Measurements from ENCODE around the gene SPINK13. TPM values are rescaled to one million over a fixed set of nuclear protein-coding genes. Genes with fewer than 3 reads are reported as not detected.
A peak's percentile ranks its signal among the peaks of the same experiment; 100 is the strongest.
"Not testable (repeated sequence)": the region's sequence is repeated elsewhere in the genome, so short reads cannot be mapped to it uniquely, and the experiment has no call there.

SPINK13 gene, protein sequence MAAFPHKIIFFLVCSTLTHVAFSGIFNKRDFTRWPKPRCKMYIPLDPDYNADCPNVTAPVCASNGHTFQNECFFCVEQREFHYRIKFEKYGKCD
- total RNA-seq (ENCODE audit: insufficient read depth, low replicate concordance): not detected

- no peak for DNase-seq (ENCODE audit: low spot score)
Measured at GRCh38 chr5:148268566-148268965, at the start of gene SPINK13. SPINK13 (plus strand) TSS chr5:148268794; CDS start chr5:148270073, 1,279 bp downstream.

DNA sequence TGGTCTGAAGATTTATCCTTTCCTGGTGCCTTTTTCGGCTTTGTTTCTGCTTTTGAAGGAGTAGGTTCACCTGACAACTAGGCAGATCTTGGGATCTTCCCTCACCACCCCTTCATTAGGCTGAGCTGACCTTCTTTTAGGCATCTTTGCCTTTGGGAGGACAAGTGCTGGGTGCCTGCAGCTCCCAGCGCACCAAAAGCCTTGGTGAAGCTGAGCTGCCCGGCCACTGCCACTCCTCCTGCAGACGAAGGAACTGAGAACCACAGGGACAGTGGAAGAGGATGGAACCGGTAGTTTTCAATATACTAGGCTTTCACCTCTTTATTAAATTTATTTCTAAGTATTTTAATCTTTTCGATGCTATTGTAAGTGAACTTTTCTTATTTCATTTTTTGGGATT, 47.1 kb upstream of the SPINK13 start:
- DNase-seq (ENCODE audit: low spot score): no peak

DNA sequence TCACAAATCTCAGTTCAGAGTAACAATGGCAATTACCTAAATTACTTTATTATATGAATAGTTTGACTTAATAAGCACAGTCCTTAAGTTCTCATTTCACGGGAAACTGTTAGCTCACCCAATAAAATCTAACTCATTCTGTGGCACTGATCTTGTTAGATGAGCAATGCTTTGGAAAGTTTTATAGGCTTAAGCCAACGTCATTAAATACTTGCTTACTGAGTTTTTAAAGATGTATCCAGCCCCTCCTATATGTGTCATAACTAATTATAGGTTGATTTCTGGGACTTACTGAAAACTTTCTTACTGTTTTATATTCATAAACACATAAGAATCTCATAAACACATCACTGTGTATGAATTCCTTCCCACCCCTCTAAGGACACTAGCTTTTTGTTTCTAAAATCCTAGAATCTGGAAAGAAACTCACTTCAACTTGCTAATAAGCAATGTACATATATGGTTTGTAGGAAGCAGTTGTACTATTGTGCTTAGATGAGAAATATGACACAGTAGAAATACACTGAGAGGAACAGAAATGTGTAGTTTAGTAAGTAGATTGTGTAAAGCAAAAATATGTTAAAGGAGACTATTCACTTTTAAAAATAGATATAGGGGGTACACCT, 44.4 kb upstream of the SPINK13 start:
- DNase-seq (ENCODE audit: low spot score): no peak

DNA sequence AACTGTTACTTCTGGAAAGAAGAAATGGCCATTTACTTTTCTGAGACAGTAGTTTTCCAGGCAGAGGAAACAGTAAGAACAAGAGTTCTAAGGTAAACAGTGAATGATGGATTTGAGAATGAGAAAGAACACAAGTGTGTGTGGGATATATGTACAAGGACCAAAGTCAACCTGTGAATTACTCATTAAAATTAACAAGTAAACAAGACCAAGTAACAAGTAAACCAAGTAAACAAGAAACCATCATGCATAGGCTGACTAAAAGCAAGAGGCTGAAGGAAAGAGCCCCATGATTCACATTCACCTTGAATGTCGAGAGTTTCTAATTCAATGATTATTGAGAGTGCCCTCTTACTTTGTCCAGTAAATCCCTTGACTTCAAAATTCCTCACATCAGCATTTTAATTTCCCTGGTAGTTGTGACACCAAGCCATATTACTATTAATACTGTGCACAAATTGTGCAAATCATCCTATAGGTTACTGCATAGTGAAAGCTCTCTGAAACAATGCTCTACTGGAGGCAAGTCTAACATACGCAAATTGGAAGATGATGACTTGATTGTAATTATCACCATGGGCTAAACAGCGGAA, 40.1 kb upstream of the SPINK13 start:
- no peak for DNase-seq (ENCODE audit: low spot score)

DNA sequence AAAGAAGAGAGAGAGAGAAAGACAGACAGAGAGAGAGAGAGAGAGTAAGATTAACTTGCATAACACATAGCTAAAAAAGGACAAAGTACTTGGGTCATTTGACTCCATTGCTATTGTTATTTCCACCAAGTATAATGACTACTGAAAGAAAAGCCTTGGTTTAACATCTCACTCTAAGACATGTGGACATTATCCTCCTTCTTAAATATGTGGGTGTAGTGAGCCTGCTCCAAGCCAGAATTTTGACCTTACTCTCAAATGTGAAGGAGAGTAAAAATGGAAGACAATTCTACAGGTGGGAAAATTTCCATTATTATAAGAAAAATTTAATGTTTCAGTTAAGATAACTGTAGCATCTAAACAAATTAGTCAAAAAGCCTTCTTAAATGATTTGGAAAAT, 38.8 kb upstream of the SPINK13 start:
- no peak for DNase-seq (ENCODE audit: low spot score)

DNA sequence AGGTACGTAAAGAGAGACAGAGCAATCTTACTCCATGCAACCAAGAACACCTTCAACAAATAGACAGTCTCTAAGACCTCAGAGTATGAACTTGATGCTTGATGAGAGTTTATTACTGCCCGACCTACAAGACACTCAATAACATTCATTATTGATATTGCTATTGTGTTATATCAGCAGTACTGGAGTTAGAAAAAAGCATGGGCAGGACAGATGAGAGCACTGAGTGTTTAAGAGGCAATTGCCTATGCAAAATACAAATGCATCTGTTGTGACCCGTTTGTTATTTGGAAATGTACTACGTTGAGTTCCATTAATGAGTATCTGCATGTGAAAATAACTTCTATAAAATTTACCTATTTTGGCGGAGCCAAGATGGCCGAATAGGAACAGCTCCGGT, 38.4 kb upstream of the SPINK13 start:
- DNase-seq (ENCODE audit: low spot score): no peak

- peak; percentile 39 for DNase-seq (ENCODE audit: low spot score)
Measured at GRCh38 chr5:148237785-148238417, 30.7 kb upstream of the SPINK13 start.

- no peak for DNase-seq (ENCODE audit: low spot score)
Measured at GRCh38 chr5:148238418-148238794, 30.2 kb upstream of the SPINK13 start, which contains the start of gene MARCOL. MARCOL (plus strand) TSS chr5:148238525; CDS start chr5:148238598, 73 bp downstream.

GRCh38 chr5:148248894-148249293, 19.7 kb upstream of the SPINK13 start:
- no peak for DNase-seq (ENCODE audit: low spot score)

GRCh38 chr5:148255456-148255855, 13.1 kb upstream of the SPINK13 start:
- DNase-seq (ENCODE audit: low spot score): no peak

- DNase-seq (ENCODE audit: low spot score): no peak
Measured at GRCh38 chr5:148259288-148259687, 9.3 kb upstream of the SPINK13 start.

GRCh38 chr5:148261221-148261620, 7.4 kb upstream of the SPINK13 start:
- no peak for DNase-seq (ENCODE audit: low spot score)

- DNase-seq (ENCODE audit: low spot score): no peak
Measured at GRCh38 chr5:148267962-148268361, 632 bp upstream of the SPINK13 start.

DNA sequence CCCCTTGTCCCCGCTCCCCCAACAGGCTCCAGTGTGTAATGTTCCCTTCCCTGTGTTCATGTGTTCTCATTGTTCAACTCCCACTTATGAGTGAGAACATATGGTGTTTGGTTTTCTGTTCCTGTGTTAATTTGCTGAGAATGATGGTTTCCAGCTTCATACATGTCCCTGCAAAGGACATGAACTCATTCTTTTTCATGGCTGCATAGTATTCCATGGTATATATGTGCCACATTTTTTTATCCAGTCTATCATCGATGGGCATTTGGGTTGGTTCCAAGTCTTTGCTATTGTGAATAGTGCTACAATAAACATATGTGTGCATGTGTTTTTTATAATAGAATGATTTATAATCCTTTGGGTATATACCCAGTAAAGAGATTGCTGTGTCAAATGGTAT, 6.5 kb downstream of the SPINK13 start:
- DNase-seq (ENCODE audit: low spot score): not testable (repeated sequence)

DNA sequence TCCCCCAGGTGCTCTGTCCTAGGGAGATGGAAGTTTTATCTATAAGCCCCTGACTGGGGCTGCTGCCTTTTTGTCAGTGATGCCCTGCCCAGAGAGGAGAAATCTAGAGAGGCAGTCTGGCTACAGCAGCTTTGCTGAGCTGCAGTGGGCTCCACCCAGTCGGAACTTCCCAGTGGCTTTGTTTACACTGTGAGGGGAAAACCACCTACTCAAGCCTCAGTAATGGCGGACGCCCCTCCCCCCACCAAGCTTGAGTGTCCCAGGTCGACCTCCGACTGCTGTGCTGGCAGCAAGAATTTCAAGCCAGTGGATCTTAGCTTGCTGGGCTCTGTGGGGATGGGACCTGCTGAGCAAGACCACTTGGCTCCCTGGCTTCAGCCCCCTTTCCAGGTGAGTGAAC, 12.3 kb downstream of the SPINK13 start:
- not testable (repeated sequence) for DNase-seq (ENCODE audit: low spot score)

DNA sequence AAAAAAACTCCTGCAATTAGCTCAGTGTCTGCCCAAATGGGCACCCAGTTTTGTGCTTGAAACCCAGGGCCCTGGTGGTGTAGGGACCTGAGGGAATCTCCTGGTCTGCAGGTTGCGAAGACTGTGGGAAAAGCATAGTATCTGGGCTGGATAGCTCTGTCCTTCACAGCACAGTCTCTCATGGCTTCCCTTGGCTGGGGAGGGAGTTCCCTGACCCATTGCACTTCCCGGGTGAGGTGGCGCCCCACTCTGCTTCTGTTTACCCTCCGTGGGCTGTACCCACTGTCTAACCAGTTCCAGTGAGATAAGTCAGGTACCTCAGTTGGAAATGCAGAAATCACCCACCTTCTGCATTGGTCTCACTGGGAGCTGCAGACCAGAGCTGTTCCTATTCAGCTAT, 12.7 kb downstream of the SPINK13 start:
- DNase-seq (ENCODE audit: low spot score): not testable (repeated sequence)

- DNase-seq (ENCODE audit: low spot score): peak; percentile 2
Measured at GRCh38 chr5:148290271-148291195, 21.9 kb downstream of the SPINK13 start.

DNA sequence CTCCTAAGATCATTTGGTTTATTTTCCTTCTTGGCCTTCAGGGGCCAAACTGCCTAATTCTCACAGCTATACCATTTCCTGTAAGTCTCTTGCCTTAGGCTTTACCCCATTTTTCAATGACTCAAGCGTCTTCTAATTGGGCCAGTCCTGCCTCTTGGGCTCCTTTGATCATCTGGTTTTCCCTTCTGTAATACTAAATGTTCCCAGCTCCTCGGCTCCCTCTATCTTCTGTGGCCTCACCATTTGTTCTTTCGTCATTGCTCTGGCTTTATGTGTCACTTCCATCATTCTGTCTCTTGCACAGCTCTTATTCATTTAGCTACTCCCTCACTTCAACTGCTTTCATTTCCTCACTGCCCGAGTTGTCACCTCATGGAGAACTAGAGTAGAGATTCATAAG, 29.1 kb downstream of the SPINK13 start:
- DNase-seq (ENCODE audit: low spot score): no peak

DNA sequence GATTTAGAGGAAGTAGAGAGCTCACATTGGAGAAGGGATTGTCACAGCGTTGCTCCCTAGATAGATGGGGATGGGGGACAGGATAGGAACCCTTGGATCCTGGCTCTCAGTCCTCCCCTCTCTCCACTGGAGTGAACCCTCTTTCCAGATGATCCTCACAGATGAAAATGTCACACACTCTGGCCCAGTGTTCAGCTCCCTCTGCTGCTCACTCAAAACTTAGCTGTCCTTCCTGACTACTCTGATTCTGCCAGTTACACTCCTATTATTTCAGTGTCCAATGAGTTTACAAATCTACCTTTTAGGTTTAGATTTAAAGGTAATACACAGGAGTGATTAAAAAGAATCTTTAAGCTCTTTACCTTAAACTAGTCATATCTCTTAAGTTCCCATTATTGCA, 37.9 kb downstream of the SPINK13 start:
- no peak for DNase-seq (ENCODE audit: low spot score)

DNA sequence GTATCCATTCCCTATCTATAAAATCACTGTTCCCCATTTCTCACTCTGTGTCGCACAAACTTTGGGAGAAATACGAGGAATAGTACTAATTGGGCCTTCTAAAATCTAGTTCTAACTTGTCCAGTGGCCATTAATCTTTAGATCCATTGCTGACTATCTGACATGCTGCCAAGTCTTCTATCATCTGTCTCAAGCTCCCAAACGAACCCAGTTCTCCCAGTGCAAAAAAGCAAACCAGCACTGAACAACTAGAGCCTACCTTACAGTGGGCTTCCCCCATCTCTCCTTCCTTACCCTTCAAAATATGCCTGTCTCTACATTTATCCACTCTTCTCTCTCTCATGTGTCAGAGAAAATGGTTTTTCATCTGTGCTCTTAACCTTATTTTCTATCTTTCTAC, 40.4 kb downstream of the SPINK13 start:
- no peak for DNase-seq (ENCODE audit: low spot score)

GRCh38 chr5:148309746-148310145, 41.2 kb downstream of the SPINK13 start:
- no peak for DNase-seq (ENCODE audit: low spot score)

- no peak for DNase-seq (ENCODE audit: low spot score)
Measured at GRCh38 chr5:148311484-148311883, 42.9 kb downstream of the SPINK13 start.

Data from umbilical cord (tissue), 2 donors.